HL-60 (cell line): ENCODE data around the gene HNRNPR.

Experiments used
- CTCF ChIP-seq: IDR thresholded peaks from one replicate; pipeline ENCODE4 v1.5.1; 2011; ENCODE audit warnings: low read length, control low read depth, inconsistent platforms; ENCODE audit not compliant: insufficient read depth
- GABPA ChIP-seq: IDR thresholded peaks from 2 replicates; pipeline ENCODE4 v1.6.1; 2012; ENCODE audit warnings: low read depth
- POLR2AphosphoS5 ChIP-seq: IDR thresholded peaks from 2 replicates; pipeline ENCODE4 v1.6.1; 2012; ENCODE audit warnings: low read depth
- REST ChIP-seq: IDR thresholded peaks from 2 replicates; pipeline ENCODE4 v1.6.1; 2012; ENCODE audit warnings: low read depth; ENCODE audit not compliant: insufficient replicate concordance
- SPI1 ChIP-seq: IDR thresholded peaks from 2 replicates; pipeline ENCODE4 v1.6.1; 2012; ENCODE audit warnings: low read depth, mild to moderate bottlenecking, borderline replicate concordance

- no peak for TF ChIP-seq CTCF
- no peak for TF ChIP-seq SPI1
- TF ChIP-seq POLR2AphosphoS5, result no peak
- TF ChIP-seq REST, result no peak
- no peak for TF ChIP-seq GABPA
Observed at GRCh38 chr1:23263380-23263887, 80.7 kb downstream of the HNRNPR start.
